ENCODE data around the gene NFYC. TPM values are rescaled to one million over a fixed set of nuclear protein-coding genes. Genes with fewer than 3 reads are reported as not detected.

The NFYC gene
- total RNA-seq, 1 donor from 2014 or later = 51.1 TPM

DNA sequence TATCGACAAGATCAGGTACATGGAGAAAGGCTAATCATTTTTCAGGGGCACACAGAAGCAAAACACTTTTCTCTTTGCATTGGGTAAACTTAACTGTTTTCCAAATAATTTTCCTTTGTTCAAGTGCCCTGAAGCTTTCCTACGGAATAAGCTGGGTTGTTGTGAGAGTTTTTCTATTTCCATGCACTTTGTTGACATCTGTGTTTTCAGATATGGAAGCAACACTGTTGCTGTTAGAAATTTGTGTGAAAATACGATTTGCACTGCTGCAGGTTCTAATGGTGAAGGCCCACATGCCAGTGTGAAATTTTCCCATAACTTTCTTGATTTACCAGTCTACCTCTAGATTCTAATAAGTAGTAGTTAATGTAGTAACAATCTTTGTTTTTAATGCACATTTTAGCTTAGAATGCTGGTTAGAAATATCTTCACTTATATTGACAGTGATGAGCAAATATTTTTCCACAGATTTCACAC, 18.3 kb downstream of the NFYC start:
- Mint-ChIP-seq H3K36me3 (ENCODE audit: low read depth, unreplicated experiment) (peaks cover 2% of the 10 kb centered on the region), H3K4me1 (ENCODE audit: low read depth, unreplicated experiment) (peaks cover 31% of the 10 kb centered on the region), H3K4me3 (ENCODE audit: unreplicated experiment) (peak overlapping the region; percentile 93), H3K27ac (ENCODE audit: unreplicated experiment) (peak overlapping the region; percentile 66), H3K9me3 (ENCODE audit: unreplicated experiment) (no peaks in the 10 kb centered on the region), H3K27me3 (ENCODE audit: low read depth, unreplicated experiment) (no peaks in the 10 kb centered on the region)
- FAIRE-seq (no peak), DNase-seq (ENCODE audit: low read depth) (no peak)
- no peaks in the 10 kb centered on the region for H3K27me3 ChIP-seq (ENCODE audit: insufficient read depth, low read length)
- no peaks in the 10 kb centered on the region for H3K36me3 ChIP-seq (ENCODE audit: insufficient read depth, low read length)
- H3K79me2 ChIP-seq (ENCODE audit: insufficient read depth, low read length) = peaks cover 92% of the 10 kb centered on the region
- H3K9ac ChIP-seq (ENCODE audit: low read length) = peak overlapping the region; percentile 84
- H3K27ac ChIP-seq (ENCODE audit: low read depth, low read length) = peak overlapping the region; percentile 77
- H3K4me3 ChIP-seq (ENCODE audit: insufficient read depth, low read depth, low read length) = peak overlapping the region; percentile 85
- peak overlapping the region; percentile 88 for H3K4me2 ChIP-seq (ENCODE audit: low read length)
- H3K9me3 ChIP-seq (ENCODE audit: insufficient read depth, low read depth, low read length) = no peaks in the 10 kb centered on the region
- peaks cover 17% of the 10 kb centered on the region for H3K4me1 ChIP-seq (ENCODE audit: insufficient read depth, low read length)
- H4K20me1 ChIP-seq (ENCODE audit: insufficient read depth, low read length) = peaks cover 8% of the 10 kb centered on the region
- no peak for TF ChIP-seq EZH2 (IDR thresholded peaks at IDR 0.05; ENCODE audit: insufficient read depth, low read length)
- TF ChIP-seq, protein P1, sequence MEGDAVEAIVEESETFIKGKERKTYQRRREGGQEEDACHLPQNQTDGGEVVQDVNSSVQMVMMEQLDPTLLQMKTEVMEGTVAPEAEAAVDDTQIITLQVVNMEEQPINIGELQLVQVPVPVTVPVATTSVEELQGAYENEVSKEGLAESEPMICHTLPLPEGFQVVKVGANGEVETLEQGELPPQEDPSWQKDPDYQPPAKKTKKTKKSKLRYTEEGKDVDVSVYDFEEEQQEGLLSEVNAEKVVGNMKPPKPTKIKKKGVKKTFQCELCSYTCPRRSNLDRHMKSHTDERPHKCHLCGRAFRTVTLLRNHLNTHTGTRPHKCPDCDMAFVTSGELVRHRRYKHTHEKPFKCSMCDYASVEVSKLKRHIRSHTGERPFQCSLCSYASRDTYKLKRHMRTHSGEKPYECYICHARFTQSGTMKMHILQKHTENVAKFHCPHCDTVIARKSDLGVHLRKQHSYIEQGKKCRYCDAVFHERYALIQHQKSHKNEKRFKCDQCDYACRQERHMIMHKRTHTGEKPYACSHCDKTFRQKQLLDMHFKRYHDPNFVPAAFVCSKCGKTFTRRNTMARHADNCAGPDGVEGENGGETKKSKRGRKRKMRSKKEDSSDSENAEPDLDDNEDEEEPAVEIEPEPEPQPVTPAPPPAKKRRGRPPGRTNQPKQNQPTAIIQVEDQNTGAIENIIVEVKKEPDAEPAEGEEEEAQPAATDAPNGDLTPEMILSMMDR (IDR thresholded peaks at IDR 0.05; ENCODE audit: insufficient read depth, low read depth, low read length) = no peak
- peak overlapping the region; percentile 25 for H2AFZ ChIP-seq (ENCODE audit: low read depth, low read length)

DNA sequence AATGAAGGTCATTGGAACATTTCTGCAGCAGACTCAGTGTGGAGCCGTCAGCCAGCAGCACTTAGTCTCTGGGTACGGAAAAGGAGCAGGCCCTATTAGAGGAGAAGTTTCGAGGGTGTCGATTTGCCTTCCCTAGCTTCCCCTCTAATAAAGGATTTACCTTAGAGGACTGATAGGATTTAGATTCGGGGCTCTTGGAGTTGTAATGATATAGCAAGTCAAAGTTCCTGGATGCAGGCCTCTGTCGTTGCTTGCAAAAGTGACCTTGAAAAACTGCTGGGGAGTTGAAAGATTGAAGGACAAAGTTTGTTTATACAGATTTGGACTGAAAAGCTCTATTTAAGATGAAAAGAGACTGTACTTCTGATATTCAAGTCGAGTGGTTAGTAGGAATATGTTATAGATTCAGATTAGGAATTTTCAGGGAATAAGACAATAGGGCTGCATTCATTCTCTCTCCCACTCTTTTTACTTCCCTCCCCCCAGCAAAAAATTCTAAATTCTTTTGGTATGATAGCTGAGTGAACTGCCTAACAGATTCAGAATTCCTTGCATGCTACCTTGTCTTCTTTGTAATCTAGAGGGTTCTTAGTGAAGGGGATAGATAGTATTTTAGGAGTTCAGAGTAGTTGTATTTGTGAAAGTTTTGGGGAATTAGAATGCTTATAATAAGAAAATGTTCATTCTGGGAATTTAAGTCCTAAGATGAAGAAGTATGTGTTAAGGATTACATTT, 19.2 kb downstream of the NFYC start:
- H3K27me3 ChIP-seq (ENCODE audit: insufficient read depth, low read length) = no peaks in the 10 kb centered on the region
- peak overlapping the region; percentile 85 for H3K27ac ChIP-seq (ENCODE audit: low read depth, low read length)
- peak overlapping the region; percentile 85 for H3K4me3 ChIP-seq (ENCODE audit: insufficient read depth, low read depth, low read length)
- H3K79me2 ChIP-seq (ENCODE audit: insufficient read depth, low read length) = peaks cover 91% of the 10 kb centered on the region
- peaks cover 17% of the 10 kb centered on the region for H3K4me1 ChIP-seq (ENCODE audit: insufficient read depth, low read length)
- H3K9me3 ChIP-seq (ENCODE audit: insufficient read depth, low read depth, low read length) = no peaks in the 10 kb centered on the region
- peaks cover 3% of the 10 kb centered on the region for H4K20me1 ChIP-seq (ENCODE audit: insufficient read depth, low read length)
- Mint-ChIP-seq H3K4me3 (ENCODE audit: unreplicated experiment) (peak overlapping the region; percentile 93), H3K27ac (ENCODE audit: unreplicated experiment) (peak overlapping the region; percentile 96), H3K27me3 (ENCODE audit: low read depth, unreplicated experiment) (no peaks in the 10 kb centered on the region), H3K36me3 (ENCODE audit: low read depth, unreplicated experiment) (peaks cover 2% of the 10 kb centered on the region), H3K9me3 (ENCODE audit: unreplicated experiment) (no peaks in the 10 kb centered on the region), H3K4me1 (ENCODE audit: low read depth, unreplicated experiment) (peaks cover 31% of the 10 kb centered on the region)
- H3K4me2 ChIP-seq (ENCODE audit: low read length) = peak overlapping the region; percentile 88
- FAIRE-seq (no peak), DNase-seq (ENCODE audit: low read depth) (peak; percentile 37)
- peak overlapping the region; percentile 84 for H3K9ac ChIP-seq (ENCODE audit: low read length)
- H3K36me3 ChIP-seq (ENCODE audit: insufficient read depth, low read length) = no peaks in the 10 kb centered on the region
- H2AFZ ChIP-seq (ENCODE audit: low read depth, low read length) = no peak overlapping the region
- TF ChIP-seq, protein P1 (IDR thresholded peaks at IDR 0.05; ENCODE audit: insufficient read depth, low read depth, low read length) = no peak
- TF ChIP-seq EZH2 (IDR thresholded peaks at IDR 0.05; ENCODE audit: insufficient read depth, low read length) = no peak

Data from astrocyte (in vitro differentiated cells and primary cell).